Mammary epithelial cell (primary cell): ENCODE results near the gene SLC11A1.

Source experiments
- EZH2 ChIP-seq: IDR thresholded peaks from 2 replicates; pipeline ENCODE4 v1.6.1; 2012; ENCODE audit warnings: low read length, inconsistent platforms, borderline replicate concordance
- TF ChIP-seq, protein P1 (sequence below), 2 donors: IDR thresholded peaks in 1 of 2; conservative IDR thresholded peaks in 1 of 2; 2 replicates each; pipeline ENCODE4 v1.5.1; 2011 to 2012; ENCODE audit warnings: inconsistent platforms in 2 of 2, low read length in 2 of 2, mild to moderate bottlenecking in 2 of 2, control low read depth in 1 of 2, low read depth in 1 of 2; ENCODE audit not compliant: insufficient read depth in 1 of 2; ENCODE audit errors: extremely low read depth in 1 of 2

- TF ChIP-seq, protein P1, sequence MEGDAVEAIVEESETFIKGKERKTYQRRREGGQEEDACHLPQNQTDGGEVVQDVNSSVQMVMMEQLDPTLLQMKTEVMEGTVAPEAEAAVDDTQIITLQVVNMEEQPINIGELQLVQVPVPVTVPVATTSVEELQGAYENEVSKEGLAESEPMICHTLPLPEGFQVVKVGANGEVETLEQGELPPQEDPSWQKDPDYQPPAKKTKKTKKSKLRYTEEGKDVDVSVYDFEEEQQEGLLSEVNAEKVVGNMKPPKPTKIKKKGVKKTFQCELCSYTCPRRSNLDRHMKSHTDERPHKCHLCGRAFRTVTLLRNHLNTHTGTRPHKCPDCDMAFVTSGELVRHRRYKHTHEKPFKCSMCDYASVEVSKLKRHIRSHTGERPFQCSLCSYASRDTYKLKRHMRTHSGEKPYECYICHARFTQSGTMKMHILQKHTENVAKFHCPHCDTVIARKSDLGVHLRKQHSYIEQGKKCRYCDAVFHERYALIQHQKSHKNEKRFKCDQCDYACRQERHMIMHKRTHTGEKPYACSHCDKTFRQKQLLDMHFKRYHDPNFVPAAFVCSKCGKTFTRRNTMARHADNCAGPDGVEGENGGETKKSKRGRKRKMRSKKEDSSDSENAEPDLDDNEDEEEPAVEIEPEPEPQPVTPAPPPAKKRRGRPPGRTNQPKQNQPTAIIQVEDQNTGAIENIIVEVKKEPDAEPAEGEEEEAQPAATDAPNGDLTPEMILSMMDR (conservative IDR thresholded peaks at IDR 0.05 in 1 of 2, IDR thresholded peaks at IDR 0.05 in 1 of 2; ENCODE audit: extremely low read depth in 1 of 2, insufficient read depth in 1 of 2, low read depth in 1 of 2, low read length in 2 of 2) = no peak
- no peak for TF ChIP-seq EZH2
Measured at GRCh38 chr2:218341381-218341780, 40.7 kb upstream of the SLC11A1 start.
